Diencephalon (tissue), 1 donor: Measurements from ENCODE around the gene ZNF300. TPM values are rescaled to one million over a fixed set of nuclear protein-coding genes. Genes with fewer than 3 reads are reported as not detected.

Experiments used
- total RNA-seq: library from RNA; depleted of rRNA; stranded (reverse); fragments of >200 nt; gene quantifications from one replicate; pipeline ENCODE4 v1.2.3, GENCODE V29; 2014

Gene ZNF300
- total RNA-seq, result 48.4 TPM

GRCh38 chr5:150904479-150905311, at the start of gene ZNF300:
Gene ZNF300 (minus strand): TSS chr5:150904980. CDS start chr5:150903155, 1,825 bp downstream.

GRCh38 chr5:150846308-150846653, 58.5 kb downstream of the ZNF300 start, which contains the start of gene IRGM:
Gene IRGM (plus strand): TSS chr5:150846521. CDS start chr5:150848124, 1,603 bp downstream.

Other genes with a start within 250 kb of the ZNF300 start
- 6.7 TPM for gene MYOZ3, start 243.7 kb downstream of the ZNF300 start, total RNA-seq
- 42.4 TPM for gene RBM22, start 203.9 kb downstream of the ZNF300 start, total RNA-seq
- 107 TPM for gene DCTN4, start 146.0 kb downstream of the ZNF300 start, total RNA-seq
- gene SMIM3, start 126.2 kb downstream of the ZNF300 start, total RNA-seq, result 2.8 TPM
- gene IRGM, start 58.5 kb downstream of the ZNF300 start, total RNA-seq, result not detected
- 9.0 TPM for gene GPX3, start 115.6 kb upstream of the ZNF300 start, total RNA-seq
- gene TNIP1, start 176.1 kb upstream of the ZNF300 start, total RNA-seq, result 16.8 TPM